HT1080 (cell line): Measurements from ENCODE around the gene DNAH6. TPM values are rescaled to one million over a fixed set of nuclear protein-coding genes. Genes with fewer than 3 reads are reported as not detected.
"Not testable (repeated sequence)": the region's sequence is repeated elsewhere in the genome, so short reads cannot be mapped to it uniquely, and the experiment has no call there.

Experiments
- DNase-seq: peaks from one replicate; pipeline ENCODE4 v3.0.0-alpha.2; 2015; ENCODE audit warnings: low read depth
- polyA plus RNA-seq, 2 experiments: library from polyadenylated mRNA; depleted of rRNA; stranded (reverse); fragments of >200 nt; gene quantifications; 2 replicates each; pipeline ENCODE4 v1.2.3, GENCODE V29; 2015
- total RNA-seq: library from RNA; depleted of rRNA; stranded (reverse); fragments of >200 nt; shearing (Covaris generic); gene quantifications from 2 replicates; pipeline ENCODE4 v1.2.3, GENCODE V29; 2014; rRNA removed

The DNAH6 gene
- total RNA-seq = 0.10 and 0.16 TPM in 2 replicates
- 0.48 and 0.69 TPM in 2 replicates for polyA plus RNA-seq (2015; cell fraction: cytosol; rRNA removed)
- 1.2 TPM in 2 replicates for polyA plus RNA-seq (2015; cell fraction: nucleus; rRNA removed)

DNA sequence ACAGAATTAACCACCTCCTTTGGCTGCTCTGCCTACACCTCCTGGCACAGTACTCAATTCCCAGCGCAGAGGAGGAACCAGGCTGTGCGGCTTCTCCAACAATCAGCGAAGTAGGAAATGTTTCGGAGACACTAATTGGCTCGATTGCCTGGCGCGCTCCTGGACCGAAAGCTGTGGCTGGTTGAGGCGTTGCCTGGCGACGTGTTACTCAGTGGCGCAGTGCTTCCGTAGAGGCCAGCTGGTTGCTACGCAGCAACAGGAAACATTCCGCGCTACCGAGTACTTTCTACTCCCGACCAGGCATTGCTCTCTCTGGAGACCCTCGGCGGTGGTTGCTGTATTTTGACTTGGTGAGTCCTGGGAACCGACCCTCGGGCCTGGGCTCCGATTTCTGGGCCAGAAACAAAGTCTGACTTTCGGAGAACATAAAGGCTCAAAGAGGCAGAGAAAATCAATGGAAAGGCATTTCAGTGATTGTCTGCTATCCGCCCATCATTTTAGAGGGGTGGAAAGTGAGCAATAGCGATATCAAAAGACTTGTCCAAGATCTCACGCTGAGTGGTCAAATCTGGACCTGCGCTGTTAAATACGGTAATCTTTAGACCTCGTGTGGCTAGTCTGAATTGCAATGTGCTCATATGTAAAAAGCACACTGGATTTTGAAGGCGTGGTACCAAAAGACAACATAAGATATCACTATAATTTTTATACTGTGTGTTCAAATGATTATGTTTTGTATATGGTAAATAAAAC is at the start of gene DNAH6:
DNAH6 (plus strand) TSS at position 265 of the 753 bp plus-strand sequence. CDS start 1,329 bp downstream, outside the sequence.
- DNase-seq = peak; percentile 95

DNA sequence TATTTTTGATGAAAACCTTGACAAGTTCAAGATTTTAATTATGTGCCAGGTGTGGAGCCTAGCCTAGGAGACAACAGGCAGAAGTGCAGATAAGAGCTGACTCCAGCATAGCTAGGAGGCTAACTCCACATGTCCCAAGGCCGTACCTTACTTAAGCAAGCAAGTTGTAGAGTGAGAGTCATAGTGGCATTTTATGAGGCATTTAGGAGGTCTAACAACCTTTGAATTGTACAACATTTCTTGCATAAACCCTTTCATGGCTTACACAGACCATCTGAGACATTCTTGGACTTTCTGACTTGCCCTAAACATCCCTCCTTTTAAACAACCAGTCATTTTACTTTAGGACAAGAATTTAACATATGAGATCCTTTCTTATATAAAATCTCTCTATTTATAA is 48.9 kb upstream of the DNAH6 start:
- DNase-seq = no peak

- DNase-seq = not testable (repeated sequence)
Measured at GRCh38 chr2:84472423-84472822, 43.9 kb upstream of the DNAH6 start.

GRCh38 chr2:84472856-84473565 is 43.3 kb upstream of the DNAH6 start:
- DNase-seq = no peak

DNA sequence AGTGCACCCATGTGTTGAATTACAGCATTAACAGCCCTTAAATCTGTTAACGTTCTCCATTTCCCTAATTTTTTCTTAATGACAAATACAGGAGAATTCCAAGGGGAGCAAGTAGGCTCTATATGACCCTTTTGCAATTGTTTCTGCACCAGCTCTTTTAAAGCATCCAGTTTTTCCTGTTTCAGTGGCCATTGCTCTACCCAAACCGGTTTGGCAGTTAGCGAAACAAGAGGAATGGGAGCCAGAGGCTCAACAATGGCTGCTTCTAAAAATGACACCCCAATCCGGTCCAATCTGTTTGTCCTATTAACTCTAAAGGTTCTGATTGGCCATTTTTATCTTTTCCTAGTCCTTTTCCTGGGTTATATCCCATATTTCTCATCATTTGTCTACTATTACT is 42.1 kb upstream of the DNAH6 start:
- DNase-seq = no peak

- DNase-seq = no peak
Measured at GRCh38 chr2:84477886-84478285, 38.4 kb upstream of the DNAH6 start.

DNA sequence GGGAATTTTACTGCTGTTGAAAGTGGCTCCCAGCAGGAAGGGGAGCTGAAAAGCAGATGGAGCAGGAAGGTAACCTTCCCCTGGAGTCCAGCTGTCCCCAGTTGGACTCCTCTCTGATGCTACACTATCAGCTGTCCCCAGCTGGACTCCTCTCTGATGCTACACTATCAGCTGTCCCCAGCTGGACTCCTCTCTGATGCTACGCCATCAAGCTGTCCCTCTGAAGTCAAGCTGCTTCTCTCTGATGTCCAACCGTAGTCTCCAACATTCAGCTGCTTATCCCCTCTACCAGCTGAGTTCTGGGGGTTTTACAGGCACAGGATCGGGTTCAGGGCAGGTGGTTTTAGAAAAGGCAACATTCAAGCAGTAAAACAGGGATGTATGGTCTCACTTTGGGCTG is 37.4 kb upstream of the DNAH6 start:
- no peak for DNase-seq

- peak; percentile 89 for DNase-seq
Measured at GRCh38 chr2:84481702-84482101, 34.6 kb upstream of the DNAH6 start.

GRCh38 chr2:84482603-84483002 is 33.7 kb upstream of the DNAH6 start:
- no peak for DNase-seq

GRCh38 chr2:84483320-84483719 is 33.0 kb upstream of the DNAH6 start:
- no peak for DNase-seq

DNA sequence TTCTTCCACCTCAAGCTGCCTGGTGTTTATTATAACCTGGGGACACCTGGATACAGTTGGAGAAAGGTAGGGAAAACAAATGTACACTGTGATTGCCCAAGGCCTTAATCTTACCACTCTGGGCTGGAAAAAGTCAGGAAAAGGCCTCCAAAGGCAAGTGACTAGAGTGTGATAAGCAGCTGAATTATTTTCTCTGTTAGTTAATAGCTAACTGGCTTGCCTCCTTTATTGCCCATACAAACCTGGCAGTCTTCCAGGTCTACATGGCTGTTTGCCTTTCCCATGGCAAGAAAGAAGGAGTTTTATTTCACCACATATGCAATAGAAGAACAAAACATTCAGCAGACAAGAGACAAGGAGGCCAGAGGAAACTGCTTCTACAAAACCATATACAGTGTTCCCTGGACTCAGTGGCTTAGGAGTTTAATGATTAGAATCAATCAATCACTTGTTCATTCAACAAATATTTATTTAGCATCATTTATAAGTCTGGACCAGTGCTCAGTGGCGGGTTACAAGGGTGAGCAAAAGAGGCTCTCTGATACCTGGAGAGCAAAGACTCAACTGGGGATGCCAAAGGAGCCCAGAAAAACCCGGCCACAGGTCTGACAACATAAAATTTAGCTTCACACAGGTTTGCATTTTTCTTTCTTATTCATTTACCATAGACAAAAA is 29.7 kb upstream of the DNAH6 start:
- DNase-seq = peak; percentile 11

DNA sequence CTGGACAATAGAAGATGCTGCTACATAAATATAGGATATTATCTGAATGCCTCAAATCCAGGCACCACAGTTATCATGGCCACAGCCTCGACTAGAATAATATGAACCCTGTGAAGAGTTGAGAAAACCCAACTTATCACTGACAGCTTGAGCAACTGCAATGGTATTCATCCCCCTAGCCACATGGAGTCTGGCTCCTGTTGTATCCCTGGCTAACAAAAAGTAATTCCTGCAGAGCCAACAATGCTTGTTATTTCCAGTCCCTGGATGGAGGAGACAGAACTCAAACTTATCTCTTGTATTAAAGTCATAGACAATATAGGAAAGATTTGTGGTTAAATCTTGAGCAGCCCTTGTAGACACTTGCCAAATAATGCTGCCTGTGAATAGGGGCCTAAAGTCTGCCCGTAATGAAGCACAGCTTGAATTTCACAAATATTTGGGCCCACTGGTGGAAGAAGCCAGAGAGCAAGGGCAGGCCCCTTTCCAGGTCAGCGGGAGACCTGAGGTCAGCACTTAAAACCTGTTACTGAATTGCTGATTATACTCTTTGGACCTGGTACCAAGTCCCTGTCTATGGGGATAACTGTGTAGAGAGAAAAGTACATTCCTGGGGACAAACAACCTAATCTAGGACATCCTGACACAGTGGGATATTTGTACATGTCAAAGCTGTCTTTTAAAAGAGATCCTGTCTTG is 28.9 kb upstream of the DNAH6 start:
- DNase-seq = no peak

GRCh38 chr2:84491256-84491655 is 25.0 kb upstream of the DNAH6 start:
- no peak for DNase-seq

DNA sequence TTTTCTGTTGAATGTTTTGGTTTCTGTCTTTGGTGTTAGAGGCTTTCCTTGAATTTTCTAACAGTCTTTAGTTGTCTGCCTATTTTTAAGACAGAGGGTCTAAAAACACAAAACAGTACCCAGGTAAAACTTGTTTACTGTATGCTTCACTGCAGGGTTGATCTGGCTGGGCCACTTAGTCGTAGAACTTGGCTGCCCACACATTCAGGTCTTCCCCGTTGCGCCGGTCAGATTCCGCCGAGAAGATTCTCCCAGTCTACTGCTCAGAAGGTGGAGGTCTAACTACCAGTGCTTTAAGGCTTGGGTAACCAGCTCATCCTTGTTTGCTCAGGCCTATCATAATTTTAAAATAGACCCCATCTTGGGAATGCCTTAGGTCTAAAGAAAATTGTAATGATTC is 24.6 kb upstream of the DNAH6 start:
- DNase-seq = no peak

DNA sequence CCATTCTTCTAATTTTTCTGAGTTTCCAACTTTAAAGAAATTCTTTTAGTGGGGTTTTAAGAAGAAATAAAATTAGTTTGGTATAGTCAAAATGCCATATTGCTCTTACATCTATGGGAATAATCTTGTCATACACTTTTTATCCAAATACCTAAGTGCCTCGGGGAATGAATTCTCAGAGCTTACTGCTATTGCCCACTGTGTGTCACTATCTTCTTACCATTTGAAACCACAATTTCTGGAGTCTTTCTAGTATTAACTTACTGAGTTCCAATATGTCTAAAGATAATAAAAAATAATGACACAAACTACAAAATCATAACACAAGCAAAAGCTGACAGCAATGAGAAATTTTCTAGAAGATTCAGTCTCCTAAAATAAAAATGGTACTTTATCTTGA is 23.7 kb upstream of the DNAH6 start:
- no peak for DNase-seq

- DNase-seq = peak; percentile 89
Measured at GRCh38 chr2:84493514-84493913, 22.8 kb upstream of the DNAH6 start.

DNA sequence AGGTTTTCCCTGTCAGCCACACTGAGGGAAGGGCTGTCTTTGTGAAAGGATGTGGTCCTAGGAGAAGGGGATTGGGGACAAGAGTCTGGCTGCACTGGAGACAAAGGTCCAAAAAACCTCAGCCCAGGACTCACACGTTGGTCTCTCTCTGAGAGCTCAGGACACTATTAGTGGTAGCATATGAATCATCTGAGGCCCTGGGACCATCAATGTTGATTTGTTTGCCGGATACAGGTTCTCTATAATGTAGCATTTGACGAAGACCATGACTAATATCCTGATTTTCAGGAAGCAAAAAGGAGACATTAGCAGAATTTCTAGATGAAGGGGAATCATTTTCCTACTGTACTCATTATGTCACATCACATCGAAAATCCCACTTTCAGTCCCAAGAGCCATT is 22.2 kb upstream of the DNAH6 start:
- DNase-seq = peak; percentile 89

- DNase-seq = peak; percentile 76
Measured at GRCh38 chr2:84495539-84496146, 20.7 kb upstream of the DNAH6 start.

DNA sequence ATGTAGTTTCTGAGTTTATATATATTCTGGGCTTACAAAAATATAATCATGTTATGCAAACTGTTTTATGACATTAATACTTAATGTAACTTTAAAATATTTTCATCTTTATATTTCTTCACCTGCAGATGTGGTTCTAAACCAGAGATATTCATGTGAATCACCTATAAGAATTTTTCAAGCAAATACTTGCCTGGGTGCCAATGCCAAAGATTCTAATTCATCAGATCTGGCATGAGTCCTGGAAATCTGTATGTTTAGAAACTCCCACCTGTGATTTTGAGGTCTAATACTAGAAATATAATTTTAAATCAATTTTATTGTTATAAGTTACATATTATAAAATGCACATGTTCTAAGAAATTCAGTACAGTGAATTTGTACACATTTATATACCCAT is 19.9 kb upstream of the DNAH6 start:
- no peak for DNase-seq

GRCh38 chr2:84497285-84497684 is 19.0 kb upstream of the DNAH6 start:
- no peak for DNase-seq
